NCI-H510A treated with DMSO at 0.1 percent for 48 hours (cell line): ENCODE results near the gene KIAA1614.

Source experiments
- DNase-seq: peaks from one replicate; lab custom pipeline; 2025; lab: John Stamatoyannopoulos, UW

Gene KIAA1614, protein sequence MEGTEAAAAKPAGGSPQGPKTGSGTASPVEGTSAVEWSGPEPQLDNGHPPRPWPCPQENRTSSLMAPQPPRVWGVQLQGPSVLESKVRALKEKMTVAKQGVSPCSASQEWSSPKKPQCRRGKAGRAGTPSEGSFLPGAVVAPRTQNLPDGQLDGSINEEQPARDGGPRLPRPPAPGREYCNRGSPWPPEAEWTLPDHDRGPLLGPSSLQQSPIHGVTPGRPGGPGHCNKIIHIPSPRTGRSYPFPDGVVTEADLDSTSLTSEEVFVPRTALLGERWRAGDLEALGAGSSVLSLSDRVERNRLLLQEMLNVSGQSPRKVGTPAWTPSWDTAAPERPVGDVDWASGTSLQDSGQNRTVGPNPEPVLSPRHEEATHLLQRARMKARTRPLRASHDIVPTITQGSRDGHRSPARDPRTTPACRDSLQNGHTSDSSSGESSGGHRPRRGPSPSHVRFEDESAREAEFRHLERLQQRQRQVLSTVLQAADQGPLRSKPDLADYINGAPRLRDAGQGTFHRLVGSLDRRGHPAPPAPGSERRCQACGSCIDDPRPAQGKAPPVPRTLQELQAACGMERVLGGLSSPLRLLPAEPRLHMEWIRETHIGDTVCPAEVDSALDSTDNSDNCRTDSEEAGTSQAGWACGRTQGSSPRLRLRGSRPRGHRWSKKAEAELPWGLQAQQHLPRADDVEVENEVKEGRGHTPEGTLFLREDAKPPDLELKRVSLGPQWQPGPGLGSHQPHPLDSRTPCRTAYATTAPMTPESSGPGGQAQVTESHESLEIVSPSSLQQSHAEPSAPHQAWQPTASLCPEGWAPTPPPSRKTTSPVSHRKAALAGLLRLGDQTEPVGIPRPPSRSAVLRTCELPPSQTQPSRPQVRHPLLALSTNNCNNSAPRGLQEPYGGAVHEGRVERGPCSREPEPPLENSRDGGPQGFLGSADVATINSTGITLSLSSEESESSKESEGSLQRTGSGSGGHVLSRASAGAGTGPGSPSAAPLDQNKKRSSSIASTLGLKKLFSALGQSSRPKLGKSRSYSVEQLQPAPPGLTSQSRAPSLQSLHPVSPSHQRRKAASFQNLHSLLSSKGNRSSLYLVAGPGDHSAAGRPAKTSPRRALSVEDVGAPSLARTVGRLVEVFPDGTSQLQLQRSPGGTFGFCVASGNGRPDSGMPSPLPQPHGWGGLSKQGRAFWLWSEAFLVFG

DNA sequence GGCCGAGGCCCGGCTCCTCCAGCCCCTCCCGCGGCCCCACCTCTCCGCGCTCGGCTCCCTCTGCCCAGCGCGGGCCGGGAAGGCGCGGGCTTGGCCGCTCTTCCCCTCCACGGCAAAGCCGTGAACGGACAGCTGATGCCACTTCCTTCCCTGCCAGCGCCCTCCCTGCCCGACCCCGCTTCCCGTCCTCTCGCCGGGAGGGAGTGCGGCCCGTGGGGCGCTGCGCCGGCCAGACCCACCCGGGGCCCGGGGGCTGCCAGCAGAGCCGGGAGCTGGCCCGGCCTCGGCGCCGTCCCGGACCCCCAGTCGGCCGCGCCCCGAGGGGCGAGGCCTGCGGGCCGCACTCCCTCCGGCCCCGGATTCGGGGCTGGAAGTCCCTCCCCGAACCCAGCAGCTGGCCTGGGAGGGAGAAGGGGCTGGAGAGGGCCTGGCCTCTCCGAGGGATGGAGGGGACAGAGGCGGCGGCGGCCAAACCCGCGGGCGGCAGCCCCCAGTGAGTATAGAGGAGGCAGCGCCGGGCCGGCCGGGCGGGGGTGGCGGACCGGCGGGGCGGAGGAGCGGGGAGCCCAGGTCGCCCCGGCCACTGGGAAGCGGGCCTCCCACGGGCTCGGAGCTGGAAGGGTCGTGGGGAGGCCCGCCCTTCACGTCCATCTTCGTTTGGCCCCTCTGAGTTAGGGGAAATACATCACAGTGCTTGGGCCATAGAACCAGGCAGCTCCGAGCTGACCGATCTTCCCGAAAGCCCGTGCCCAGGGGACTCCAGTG is at the start of gene KIAA1614:
Gene KIAA1614 (plus strand): TSS at position 97 of the 765 bp plus-strand sequence. CDS start 347 bp downstream, at position 444.
- DNase-seq: no peak

DNA sequence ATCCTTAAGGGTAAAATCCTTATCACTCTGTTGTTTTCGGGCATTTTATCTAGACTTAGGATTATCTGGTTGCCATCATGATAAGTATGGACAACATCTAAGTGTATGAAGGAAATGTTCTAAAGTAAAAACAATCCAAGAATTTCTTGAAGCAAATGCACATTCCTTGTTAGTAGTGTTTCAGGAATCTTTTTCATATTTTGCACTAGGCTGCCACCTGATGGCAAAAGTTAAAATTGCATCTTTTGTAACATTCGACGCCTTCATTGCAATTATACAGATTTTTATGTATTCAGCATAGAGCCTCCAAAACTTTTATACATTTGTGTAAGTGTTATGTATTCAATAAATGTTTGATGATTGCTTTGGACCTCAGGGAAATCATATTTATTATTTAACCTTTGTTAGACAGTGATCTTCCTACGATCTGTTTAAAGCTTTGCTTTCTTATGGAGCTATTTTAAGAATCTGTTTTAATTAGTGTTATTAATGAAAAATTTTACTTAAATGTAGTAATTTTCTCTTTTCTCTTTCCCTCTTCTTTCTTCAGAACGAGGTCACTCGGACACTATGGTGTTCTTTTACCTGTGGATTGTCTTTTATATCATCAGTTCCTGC is 49.4 kb upstream of the KIAA1614 start:
- DNase-seq: peak; percentile 49

DNA sequence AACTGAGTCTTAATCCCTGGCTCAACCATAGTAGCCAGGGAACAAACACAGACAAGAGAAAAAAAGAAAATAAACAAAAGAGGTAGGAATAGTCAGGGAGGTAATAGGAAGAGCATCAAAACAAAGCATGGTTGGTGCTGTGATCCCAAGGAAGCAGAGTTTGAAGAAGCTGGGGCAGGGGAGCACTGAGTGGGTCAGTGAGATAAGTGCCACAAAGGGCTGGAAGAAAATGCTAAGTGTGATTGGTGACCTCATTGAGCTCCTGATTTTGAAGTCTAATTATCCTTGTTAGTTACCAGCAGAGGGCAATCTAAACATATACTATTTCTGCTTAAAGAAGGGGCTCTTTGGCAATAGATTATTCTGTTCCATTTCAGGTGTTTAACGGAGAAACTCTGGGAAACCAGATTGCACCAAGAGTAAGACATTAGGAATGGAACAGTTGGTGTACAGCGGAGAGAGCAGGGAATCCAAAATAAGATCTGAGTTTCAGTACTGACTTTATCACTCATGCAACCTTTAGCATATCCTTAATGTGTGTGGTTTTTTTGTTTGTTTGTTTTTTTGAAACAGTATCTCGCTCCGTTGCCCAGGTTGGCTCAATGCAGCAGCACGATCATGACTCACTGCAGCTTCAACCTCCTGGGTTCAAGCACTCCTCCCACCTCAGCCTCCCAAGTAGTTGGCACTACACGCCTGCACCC is 30.7 kb upstream of the KIAA1614 start:
- peak; percentile 77 for DNase-seq

DNA sequence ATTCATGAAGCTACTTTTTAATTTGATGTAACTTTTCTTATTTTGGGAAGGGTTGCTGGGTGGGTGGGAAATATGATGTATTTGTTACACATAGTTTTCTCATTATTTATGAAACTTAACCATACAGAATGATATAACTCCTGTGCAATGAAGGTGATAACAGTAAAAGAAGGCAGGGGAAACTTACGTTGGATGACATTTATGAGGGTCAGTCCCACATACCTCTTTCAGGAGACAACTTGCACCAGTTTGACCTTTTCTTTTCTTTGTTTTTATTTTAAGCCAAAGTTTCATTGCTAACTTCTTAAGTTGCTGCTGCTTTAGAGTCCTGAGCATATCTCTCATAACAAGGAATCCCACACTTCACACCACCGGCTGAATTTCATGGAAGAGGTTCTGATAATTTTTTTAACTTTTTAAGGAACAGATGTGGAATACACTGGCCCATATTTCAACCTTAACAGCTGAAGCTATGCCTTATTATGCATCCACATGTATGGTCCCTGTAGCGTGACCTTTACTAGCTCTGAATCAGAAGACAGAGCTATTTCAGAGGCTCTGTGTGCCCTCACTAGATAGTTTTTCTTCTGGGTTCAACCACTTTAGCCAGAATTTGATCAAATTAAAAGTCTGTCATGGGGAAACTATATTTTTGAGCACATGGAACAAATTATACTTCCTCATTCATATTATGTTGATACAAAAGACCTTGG is 28.0 kb upstream of the KIAA1614 start:
- DNase-seq: no peak

DNA sequence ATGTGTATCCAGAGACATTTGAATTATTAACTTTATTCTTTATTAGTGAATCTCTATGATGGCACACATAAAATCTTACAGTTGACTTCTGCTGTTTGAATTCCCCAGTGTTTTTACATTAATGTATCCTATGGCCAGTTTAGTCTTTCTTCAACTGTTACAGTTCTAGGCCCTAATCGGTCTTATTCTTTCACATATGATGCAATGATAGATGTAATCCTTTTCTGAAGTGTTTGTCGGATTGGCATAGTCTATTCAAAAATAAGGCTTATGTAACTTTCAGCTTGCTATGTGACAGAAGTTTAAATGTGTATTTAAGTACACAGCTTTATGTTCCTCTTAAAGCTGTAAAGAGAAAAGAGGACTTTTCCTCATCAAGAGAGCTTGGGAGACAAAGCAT is 26.4 kb upstream of the KIAA1614 start:
- no peak for DNase-seq

DNA sequence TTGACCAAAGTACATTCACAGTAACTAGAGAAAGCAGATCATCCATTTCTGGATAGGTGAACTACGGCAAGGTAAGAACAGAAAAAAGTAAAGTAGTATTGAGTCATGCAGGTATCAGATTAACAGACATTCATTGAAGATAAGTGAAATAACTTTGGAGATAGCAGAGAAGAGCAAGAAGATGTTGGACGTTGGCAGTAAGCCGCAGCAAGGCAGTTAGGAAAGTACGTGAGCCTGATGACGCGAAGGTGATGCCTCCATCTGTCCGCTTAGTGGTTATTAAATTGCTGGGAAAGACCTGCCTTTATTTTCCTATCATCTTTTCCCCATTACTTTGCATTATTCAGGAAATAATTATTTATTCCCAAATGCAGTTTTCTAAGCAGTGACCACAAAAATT is 24.9 kb upstream of the KIAA1614 start:
- no peak for DNase-seq

DNA sequence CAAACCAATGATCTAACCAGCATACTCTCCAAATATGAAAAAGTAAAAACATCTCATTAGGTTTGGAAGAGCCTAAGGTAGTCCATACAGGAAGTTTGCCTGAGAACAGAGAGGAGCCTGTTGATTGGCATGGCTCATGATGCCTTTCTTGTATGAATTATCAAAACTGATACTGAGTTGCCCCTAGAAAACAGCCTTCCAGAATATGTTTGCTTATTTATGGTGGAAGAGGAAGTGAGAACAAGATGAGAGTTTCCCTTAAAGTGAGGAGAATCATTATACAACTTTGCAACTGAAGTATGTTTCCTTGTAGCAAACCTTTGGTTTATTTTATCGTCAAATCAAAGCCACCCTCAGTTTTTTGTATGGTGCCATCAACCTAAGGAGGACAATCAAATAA is 23.8 kb upstream of the KIAA1614 start:
- no peak for DNase-seq

DNA sequence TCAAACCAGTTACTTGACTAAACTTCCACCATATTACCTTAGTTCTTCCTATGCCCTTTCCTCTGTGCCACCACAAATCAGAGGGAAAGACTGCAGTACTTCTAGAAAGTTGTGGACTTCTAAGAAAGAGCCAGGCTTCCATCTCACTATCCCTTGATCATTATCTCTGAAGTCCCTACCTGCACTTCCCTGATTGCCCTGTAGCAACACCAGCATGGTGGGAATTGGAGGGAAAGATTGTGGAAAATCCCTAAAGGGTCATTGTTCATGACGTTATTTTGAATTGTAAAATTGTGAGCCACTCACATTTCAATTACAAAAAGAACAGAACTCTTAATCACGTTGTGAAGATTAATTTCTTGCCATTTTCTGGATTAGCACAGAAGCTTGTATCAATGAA is 23.4 kb upstream of the KIAA1614 start:
- DNase-seq: no peak

DNA sequence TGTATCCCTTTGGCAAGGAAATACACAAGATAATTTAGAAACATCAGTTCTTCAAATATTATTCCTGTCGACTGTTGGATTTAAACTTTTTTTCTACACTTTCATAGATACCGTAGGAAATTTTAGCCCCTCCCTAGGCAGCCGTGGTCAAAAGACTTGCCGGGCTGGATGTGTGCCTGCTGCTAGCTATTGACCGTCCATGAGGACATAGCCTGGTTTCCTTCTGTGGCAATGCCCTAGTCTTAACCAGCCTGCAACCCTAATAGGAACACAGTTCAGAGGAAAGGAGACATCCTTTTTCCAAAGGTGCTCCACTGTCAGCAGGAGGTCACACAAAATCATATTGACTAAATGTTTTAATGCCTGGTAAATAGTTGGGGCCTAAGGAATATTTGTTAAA is 20.4 kb upstream of the KIAA1614 start:
- DNase-seq: no peak

DNA sequence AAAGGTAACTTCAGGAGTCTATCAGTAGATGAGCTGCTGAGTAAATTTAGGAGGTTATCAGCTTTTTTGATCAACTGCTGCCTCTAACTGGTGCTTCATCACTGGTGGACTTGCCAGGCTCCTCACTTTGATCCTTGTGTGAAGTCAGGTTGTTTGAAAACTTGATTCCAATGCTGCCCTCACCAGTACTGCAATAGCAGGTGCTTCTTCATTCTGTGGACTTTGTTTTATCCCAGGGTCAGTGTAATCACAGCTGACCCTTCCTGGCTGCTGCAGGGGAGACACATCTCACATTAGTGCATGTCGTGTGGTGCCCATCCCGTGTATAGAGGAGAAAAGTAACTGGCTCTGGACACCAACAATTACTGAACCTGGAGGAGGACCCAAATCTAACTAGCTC is 20.0 kb upstream of the KIAA1614 start:
- DNase-seq: no peak

DNA sequence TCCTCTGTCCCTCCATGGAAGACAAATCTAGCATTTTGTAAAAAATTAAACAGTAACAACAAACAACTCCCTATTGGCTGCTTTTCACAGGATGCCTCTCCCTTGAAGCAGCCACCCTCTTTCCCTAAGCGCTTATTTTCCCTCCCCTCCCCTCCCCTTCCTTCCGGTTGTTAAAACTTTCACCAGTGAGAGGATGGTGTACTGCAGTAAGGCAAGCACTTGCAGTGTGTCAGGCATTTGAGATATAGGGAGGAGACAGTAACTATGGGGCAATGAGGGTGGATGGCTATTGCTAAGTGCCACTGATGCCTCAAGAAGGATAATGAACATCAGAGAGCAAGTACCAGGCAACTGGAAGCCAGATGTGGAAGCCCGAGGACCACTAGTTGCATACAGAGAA is 19.1 kb upstream of the KIAA1614 start:
- DNase-seq: no peak

DNA sequence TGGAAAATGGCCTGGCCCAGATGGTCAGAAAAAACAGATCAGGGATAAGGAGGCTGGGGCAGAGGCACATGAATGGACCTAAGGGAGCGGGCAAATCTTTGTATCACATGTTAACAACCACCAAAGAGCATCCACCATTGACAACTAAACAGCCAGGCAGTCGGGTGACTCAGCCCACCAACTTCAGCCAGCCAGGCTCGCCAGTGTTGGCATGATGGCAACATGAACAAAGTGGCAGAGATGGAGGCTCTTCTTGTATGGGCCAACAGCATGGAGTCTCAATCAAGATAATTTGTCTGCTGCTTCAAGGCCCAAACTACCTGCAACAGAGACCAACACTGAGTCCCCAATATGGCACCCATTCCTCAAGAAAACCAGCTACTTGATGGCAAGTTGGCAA is 16.5 kb upstream of the KIAA1614 start:
- DNase-seq: no peak

DNA sequence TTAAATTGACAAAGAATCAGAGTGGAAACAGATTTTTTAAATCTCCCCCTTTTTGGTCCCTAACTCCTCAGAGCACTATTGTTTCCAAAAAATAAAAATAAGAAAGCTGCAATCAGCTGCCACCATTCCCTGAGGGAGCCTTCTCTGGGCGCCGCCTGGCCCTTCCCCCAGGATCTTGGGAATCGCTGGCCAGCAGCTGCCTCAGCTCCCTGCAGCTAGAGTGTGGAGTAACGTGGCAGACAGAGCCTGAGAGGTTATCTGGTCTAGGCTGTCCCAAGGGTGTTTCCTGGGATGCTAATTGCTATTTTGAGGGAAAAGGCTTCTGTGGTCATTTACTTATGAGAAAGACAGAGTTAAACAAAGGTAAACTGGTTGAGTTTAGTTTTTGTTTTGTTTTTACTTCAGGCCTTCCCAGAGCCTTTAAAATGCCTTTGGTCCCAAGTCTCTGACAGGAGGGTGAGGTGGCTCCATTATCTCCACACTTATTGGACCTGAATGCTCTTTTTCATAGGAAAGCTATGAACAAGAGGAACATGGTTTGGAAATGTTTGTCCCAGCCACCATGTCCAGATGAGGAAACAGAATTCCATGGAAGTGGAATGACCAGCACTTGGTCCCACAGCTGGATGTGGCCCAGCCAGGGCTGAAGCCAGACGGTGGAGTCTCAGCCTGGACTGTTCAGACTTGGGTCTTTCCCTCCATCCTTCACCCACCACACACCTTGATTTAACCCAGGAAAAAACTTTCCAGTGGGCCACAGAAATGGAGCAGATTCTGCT is 14.1 kb upstream of the KIAA1614 start:
- DNase-seq: no peak

DNA sequence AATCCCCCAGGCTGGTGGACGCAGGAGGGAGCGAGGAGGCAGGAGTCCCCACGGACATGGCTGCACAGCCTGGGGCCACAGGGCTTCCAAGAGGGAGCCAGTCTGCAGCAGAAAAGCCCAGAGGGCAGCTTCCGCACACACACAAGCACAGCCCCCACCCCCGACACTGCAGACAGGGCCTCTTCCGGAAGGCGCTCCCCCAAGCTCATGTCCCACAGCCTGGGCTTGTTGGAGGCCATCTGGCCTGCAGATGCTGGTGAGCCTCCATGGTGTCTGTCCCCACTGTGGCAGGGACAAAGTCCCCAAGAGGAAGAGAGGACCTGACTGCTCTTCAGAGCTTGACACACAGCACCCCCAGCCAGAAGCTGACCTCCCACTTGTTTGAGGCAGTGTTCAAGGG is 13.4 kb upstream of the KIAA1614 start:
- DNase-seq: no peak

DNA sequence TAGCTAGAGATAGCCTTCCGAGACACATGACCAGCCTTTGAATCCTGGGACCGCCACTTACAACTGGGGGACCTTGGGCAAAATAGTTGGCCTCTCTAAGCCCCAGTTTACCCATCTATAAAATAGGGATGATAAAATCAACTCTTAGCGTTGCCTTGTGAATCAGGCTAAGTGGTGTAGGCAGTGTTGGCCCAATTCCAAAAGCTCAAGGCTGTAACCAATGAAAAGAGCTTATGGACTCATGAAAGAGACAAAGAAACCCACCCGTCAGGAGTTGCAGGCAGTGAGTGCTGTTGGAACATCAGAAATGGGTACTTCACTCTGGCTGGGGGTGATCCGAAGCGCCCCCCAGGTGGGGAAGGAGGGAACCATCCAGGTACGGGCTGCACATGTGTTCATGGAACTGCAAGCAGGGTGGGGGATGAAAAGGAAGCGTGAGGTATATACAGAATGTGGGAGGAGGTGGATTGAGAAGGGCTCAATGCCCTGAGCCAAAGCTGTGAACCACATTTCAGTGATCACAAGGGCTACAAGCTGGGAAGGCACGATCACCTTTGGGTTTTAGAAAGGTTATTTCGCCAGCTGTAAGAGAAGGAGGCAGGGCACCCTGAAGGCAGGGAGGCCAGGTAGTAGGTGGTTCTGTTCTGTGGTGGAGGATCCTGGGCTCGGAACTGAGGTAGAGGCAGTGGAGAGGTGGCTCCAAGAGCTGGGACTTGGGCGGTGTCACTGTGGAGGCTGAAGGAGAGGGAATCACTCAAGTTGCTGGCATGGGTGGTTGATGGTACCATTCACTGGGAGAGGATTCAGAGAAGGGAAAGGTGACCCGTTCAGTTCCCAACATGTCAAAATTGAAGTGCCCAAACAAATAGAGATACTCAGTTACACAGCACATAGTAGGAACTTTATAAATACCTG is 11.4 kb upstream of the KIAA1614 start:
- no peak for DNase-seq

DNA sequence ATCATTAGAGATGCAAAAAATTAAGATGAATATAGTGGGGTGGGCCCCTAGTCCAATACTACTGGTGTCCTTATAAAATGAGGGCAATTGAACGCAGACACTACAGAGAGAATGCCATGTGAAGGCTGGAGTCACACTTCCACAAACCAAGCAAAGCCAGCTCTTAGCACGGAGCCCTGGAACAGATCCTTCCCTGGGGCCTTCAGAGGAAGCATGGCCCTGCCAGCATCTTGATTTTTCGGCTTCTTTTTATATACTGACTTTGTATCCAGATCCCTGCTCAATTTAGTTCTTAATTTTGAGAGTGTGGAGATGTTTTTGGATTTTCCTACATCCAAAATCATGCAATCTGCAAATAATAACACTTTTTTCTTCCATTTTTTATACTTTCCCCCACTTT is 10.2 kb upstream of the KIAA1614 start:
- no peak for DNase-seq

DNA sequence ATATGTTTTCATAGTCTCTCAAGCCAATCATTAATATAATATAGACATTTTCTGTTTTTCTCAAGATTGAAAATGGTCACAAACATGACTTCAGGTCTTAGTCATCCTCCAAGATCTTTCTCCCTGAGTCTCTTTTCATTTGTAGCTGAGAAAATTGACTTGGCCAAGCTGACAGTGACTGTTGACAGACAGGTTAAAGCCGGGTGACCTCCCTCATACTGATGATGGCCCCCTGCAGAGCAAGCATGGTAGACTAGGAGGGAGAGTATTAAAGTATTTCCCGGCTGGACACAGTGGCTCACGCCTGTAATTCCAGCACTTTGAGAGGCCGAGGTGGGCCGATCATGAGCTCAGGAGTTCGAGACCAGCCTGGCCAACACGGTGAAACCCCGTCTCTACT is 6.8 kb upstream of the KIAA1614 start:
- DNase-seq: no peak

DNA sequence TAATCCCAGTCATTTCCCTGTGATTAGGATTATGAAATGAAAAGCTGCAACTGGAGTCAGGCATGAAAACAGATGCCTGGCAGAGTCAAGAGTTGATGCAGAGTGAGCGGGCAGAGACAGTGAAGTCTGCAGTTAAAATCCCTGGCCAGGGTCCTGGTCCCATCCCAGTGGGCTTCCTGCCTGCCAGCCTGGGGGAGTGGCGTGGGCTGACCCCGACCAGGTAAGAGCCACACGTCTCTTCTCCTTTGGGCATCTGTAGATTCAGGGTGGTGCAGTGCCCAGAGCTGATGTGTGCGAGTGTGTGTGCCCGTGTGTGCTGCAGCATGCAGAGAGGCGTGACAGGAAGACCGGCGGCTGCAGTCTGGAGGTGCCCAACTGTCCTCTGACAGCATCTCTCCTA is 6.2 kb upstream of the KIAA1614 start:
- no peak for DNase-seq
